ENCODE measurements around the gene TRIM47. TPM values are rescaled to one million over a fixed set of nuclear protein-coding genes. Genes with fewer than 3 reads are reported as not detected.
A peak's percentile ranks its signal among the peaks of the same experiment; 100 is the strongest.

The TRIM47 gene
- 59.7 and 82.0 TPM in 2 replicates for total RNA-seq (2016; rRNA removed; fragmentation: Illumina TruSeq; extraction: Trizol)
- total RNA-seq (2016; cell fraction: cytosol; rRNA removed; fragmentation: Illumina TruSeq; extraction: Trizol; ENCODE audit: low read depth) = 24.8 and 27.6 TPM in 2 replicates
- 52.0 and 87.1 TPM in 2 replicates for total RNA-seq (2016; cell fraction: insoluble cytoplasmic fraction; rRNA removed; fragmentation: Illumina TruSeq; extraction: Trizol)
- 34.8 and 37.7 TPM in 2 replicates for total RNA-seq (2016; cell fraction: membrane; rRNA removed; fragmentation: Illumina TruSeq; extraction: Trizol)
- total RNA-seq (2016; cell fraction: nucleus; rRNA removed; fragmentation: Illumina TruSeq; extraction: Trizol) = 65.7 and 73.6 TPM in 2 replicates
- 33.5 and 45.8 TPM in 2 replicates for polyA plus RNA-seq (2011; rRNA removed)
- polyA plus RNA-seq (2011; cell fraction: cytosol; rRNA removed) = 29.2 and 33.8 TPM in 2 replicates
- 126 and 158 TPM in 2 replicates for polyA plus RNA-seq (2011; cell fraction: nucleus; rRNA removed)
- polyA plus RNA-seq (2012) = 46.3 and 58.3 TPM in 2 replicates
- polyA plus RNA-seq (2016; cell fraction: cytosol; fragmentation: Illumina TruSeq; extraction: Trizol; ENCODE audit: low read depth) = 11.8 and 13.6 TPM in 2 replicates
- 67.4 and 93.5 TPM in 2 replicates for polyA plus RNA-seq (2016; cell fraction: insoluble cytoplasmic fraction; fragmentation: Illumina TruSeq; extraction: Trizol; ENCODE audit: low read depth)
- polyA plus RNA-seq (2016; cell fraction: membrane; fragmentation: Illumina TruSeq; extraction: Trizol; ENCODE audit: low read depth) = 24.7 and 30.6 TPM in 2 replicates
- 129 and 138 TPM in 2 replicates for polyA plus RNA-seq (2016; cell fraction: nucleus; fragmentation: Illumina TruSeq; extraction: Trizol; ENCODE audit: insufficient read depth, low read depth)
- polyA minus RNA-seq (2011; rRNA and poly(A)+ RNA removed; ENCODE audit: low replicate concordance) = 24.4 and 64.0 TPM in 2 replicates
- 30.4 and 41.4 TPM in 2 replicates for polyA minus RNA-seq (2011; cell fraction: cytosol; rRNA and poly(A)+ RNA removed)
- polyA minus RNA-seq (2011; cell fraction: nucleus; rRNA and poly(A)+ RNA removed) = 31.9 and 40.8 TPM in 2 replicates
- percentile 91 among the genes with signal in this experiment for Bru-seq, nascent RNA
- BruChase-seq, experiment 1, labeled RNA remaining after a 6-hour chase = percentile 94 among the genes with signal in this experiment
- percentile 97 among the genes with signal in this experiment for BruChase-seq, experiment 2, labeled RNA remaining after a 2-hour chase
- long read RNA-seq, experiment 1, transcript TRIM47-201 (6 exons, 2,266 nt) = major isoform, 43 of 98 reads
- long read RNA-seq, experiment 1, transcript TRIM47-204 (6 exons, 1,907 nt) = minor isoform, 16 of 98 reads
- long read RNA-seq, experiment 1, partial matches to known transcripts = 18 of 98 reads
- long read RNA-seq, experiment 1, other reads (novel, unspliced or antisense) = 20 of 98 reads
- long read RNA-seq, experiment 2, transcript TRIM47-201 (6 exons, 2,266 nt) = major isoform, 125 of 205 reads
- long read RNA-seq, experiment 2, transcript TRIM47-204 (6 exons, 1,907 nt) = minor isoform, 22 of 205 reads
- long read RNA-seq, experiment 2, partial matches to known transcripts = 40 of 205 reads
- long read RNA-seq, experiment 2, other reads (novel, unspliced or antisense) = 16 of 205 reads

GRCh38 chr17:75878174-75878998 is at the start of gene TRIM47:
TRIM47 (minus strand) TSS chr17:75878581; CDS start chr17:75878548, 33 bp downstream.
- intact Hi-C loops (cut with micrococcal nuclease; ENCODE audit: unreplicated experiment) (no loop called here), in situ Hi-C loops (cut with HindIII; ENCODE audit: extremely low pct_ligation_motif_present, low pct_unique_long_range_greater_than_20kb) (no loop called here)
- Histone ChIP-seq H2AFZ (ENCODE audit: low read length) (no peak within 1 kb of the TSS), H3K36me3 (replicated peaks in 1 of 2; ENCODE audit: control insufficient read depth in 1 of 2, insufficient read depth in 2 of 2, low read length in 2 of 2) (peaks cover 3 to 18% of the 10 kb centered on the region in 2 experiments; a peak in 4 of 5 replicates), H3K27me3 (ENCODE audit: control insufficient read depth in 1 of 2, insufficient read depth in 2 of 2, low read length in 2 of 2) (no peaks in the 10 kb centered on the region), H3K4me2 (ENCODE audit: low read depth, low read length) (peak within 1 kb of the TSS; percentile 98), H3K4me3 (replicated peaks in 1 of 3; ENCODE audit: insufficient read depth in 1 of 3, low read depth in 2 of 3, low read length in 3 of 3) (peak within 1 kb of the TSS; percentile 71 to 84 (median 84)), H3K27ac (ENCODE audit: extremely low read length, insufficient read depth, low read length) (peak within 1 kb of the TSS; percentile 99), H4K20me1 (ENCODE audit: insufficient read depth, low read length) (no peaks in the 10 kb centered on the region), H3K9ac (ENCODE audit: insufficient read depth, low read depth, low read length) (peak within 1 kb of the TSS; percentile 97), H3K9me3 (ENCODE audit: low read length) (no peaks in the 10 kb centered on the region), H3K79me2 (ENCODE audit: insufficient read depth, low read length) (peaks cover 21% of the 10 kb centered on the region), H3K4me1 (ENCODE audit: insufficient read depth, low read length) (peaks cover 40% of the 10 kb centered on the region)
- WGBS (ENCODE audit: low lambda C conversion rate) = 1% methylated on average over 43 of the region's 87 CpGs
- ChIA-PET POLR2A (interaction anchor here (0.5 to 13.8 kb wide), 15 partner anchors 11 to 134 kb away, joined by 4 to 454 read pairs (median 28); partner anchors contain the start of genes ACOX1, CDK3, GALK1 and MRPL38), CTCF (ENCODE audit: low intra/inter-chr PET ratio, low total read pairs) (interaction anchor here (1.1 kb wide), 1 partner anchor 23 kb away, joined by 3 read pairs; no protein-coding TSS in a partner anchor)
- DNase-seq (ENCODE audit: low spot score) = peak; percentile 83
- ATAC-seq = peak; percentile 54
- FAIRE-seq = peak; percentile 40
- BruUV-seq (replicated peaks) = no TSS peak
- TF ChIP-seq ZNF367 (CRISPR knock-in tag; IDR thresholded peaks at IDR 0.05; ENCODE audit: borderline replicate concordance) (peak; percentile 76; the same call in 1 of the 2 replicates), ZNF230 (CRISPR knock-in tag; IDR thresholded peaks at IDR 0.05) (peak; percentile 84; the same call in 1 of the 2 replicates), ZNF607 (CRISPR knock-in tag; IDR thresholded peaks at IDR 0.05; ENCODE audit: borderline replicate concordance) (peak; percentile 21; the same call in 1 of the 2 replicates), ZNF672 (CRISPR knock-in tag; IDR thresholded peaks at IDR 0.05) (no peak), YEATS2 (CRISPR knock-in tag; IDR thresholded peaks at IDR 0.05; ENCODE audit: borderline replicate concordance) (0 out of 2 replicates have a peak, but pooled peaks have one; percentile 19), ZZZ3 (CRISPR knock-in tag; IDR thresholded peaks at IDR 0.05; ENCODE audit: borderline replicate concordance) (peak; percentile 70; the same call in 1 of the 2 replicates), PCBP1 (IDR thresholded peaks at IDR 0.05; ENCODE audit: borderline replicate concordance, low read depth, low read length) (0 out of 2 replicates have a peak, but pooled peaks have one; percentile 73), ZNF256 (CRISPR knock-in tag; conservative IDR thresholded peaks at IDR 0.05) (0 out of 2 replicates have a peak, but pooled peaks have one; percentile 64)
- TF ChIP-seq, protein P1, sequence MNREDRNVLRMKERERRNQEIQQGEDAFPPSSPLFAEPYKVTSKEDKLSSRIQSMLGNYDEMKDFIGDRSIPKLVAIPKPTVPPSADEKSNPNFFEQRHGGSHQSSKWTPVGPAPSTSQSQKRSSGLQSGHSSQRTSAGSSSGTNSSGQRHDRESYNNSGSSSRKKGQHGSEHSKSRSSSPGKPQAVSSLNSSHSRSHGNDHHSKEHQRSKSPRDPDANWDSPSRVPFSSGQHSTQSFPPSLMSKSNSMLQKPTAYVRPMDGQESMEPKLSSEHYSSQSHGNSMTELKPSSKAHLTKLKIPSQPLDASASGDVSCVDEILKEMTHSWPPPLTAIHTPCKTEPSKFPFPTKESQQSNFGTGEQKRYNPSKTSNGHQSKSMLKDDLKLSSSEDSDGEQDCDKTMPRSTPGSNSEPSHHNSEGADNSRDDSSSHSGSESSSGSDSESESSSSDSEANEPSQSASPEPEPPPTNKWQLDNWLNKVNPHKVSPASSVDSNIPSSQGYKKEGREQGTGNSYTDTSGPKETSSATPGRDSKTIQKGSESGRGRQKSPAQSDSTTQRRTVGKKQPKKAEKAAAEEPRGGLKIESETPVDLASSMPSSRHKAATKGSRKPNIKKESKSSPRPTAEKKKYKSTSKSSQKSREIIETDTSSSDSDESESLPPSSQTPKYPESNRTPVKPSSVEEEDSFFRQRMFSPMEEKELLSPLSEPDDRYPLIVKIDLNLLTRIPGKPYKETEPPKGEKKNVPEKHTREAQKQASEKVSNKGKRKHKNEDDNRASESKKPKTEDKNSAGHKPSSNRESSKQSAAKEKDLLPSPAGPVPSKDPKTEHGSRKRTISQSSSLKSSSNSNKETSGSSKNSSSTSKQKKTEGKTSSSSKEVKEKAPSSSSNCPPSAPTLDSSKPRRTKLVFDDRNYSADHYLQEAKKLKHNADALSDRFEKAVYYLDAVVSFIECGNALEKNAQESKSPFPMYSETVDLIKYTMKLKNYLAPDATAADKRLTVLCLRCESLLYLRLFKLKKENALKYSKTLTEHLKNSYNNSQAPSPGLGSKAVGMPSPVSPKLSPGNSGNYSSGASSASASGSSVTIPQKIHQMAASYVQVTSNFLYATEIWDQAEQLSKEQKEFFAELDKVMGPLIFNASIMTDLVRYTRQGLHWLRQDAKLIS (CRISPR knock-in tag; IDR thresholded peaks at IDR 0.05) = peak; percentile 29; the same call in 1 of the 2 replicates
- TF ChIP-seq, protein P2, sequence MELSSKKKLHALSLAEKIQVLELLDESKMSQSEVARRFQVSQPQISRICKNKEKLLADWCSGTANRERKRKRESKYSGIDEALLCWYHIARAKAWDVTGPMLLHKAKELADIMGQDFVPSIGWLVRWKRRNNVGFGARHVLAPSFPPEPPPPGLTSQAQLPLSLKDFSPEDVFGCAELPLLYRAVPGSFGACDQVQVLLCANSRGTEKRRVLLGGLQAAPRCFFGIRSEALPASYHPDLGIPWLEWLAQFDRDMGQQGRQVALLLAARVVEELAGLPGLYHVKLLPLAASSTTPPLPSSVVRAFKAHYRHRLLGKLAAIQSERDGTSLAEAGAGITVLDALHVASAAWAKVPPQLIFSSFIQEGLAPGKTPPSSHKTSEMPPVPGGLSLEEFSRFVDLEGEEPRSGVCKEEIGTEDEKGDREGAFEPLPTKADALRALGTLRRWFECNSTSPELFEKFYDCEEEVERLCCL (CRISPR knock-in tag; IDR thresholded peaks at IDR 0.05; ENCODE audit: borderline replicate concordance) = peak; percentile 78; the same call in 1 of the 2 replicates

Data from HepG2 (cell line).